Fibroblast of lung (primary cell): ENCODE measurements around the gene KCNK4. TPM values are rescaled to one million over a fixed set of nuclear protein-coding genes. Genes with fewer than 3 reads are reported as not detected.

Experiments used
- DNase-seq, 2 donors: peaks; one replicate each; pipeline versions ENCODE4 v3.0.0 to v3.0.0-alpha.2; 2010; ENCODE audit warnings: low read depth in 2 of 2
- H2AFZ ChIP-seq: 2 replicates; pipeline ENCODE4 v1.5.1; 2012; ENCODE audit warnings: low read length, control low read depth, inconsistent platforms
- H3K27ac ChIP-seq: 2 replicates; pipeline ENCODE4 v1.5.1; 2011; ENCODE audit warnings: low read length, control low read depth; ENCODE audit not compliant: insufficient read depth
- H3K27me3 ChIP-seq: 2 replicates; pipeline ENCODE4 v1.5.1; 2011; ENCODE audit warnings: mild to moderate bottlenecking, low read length; ENCODE audit not compliant: control insufficient read depth, insufficient read depth
- H3K36me3 ChIP-seq: 2 replicates; pipeline ENCODE4 v1.5.1; 2011; ENCODE audit warnings: low read length; ENCODE audit not compliant: control insufficient read depth, insufficient read depth
- H3K4me1 ChIP-seq: 2 replicates; pipeline ENCODE4 v1.5.1; 2011; ENCODE audit warnings: low read length; ENCODE audit not compliant: control insufficient read depth, insufficient read depth; ENCODE audit errors: extremely low read depth
- H3K4me2 ChIP-seq: 2 replicates; pipeline ENCODE4 v1.5.1; 2011; ENCODE audit warnings: low read length, control low read depth; ENCODE audit not compliant: insufficient read depth; ENCODE audit errors: extremely low read depth
- H3K4me3 ChIP-seq, 4 experiments: fragments of 200-600 bp in 1 of 4; sonication (generic) in 1 of 4; replicated peaks in 1 of 4; 2 replicates each; pipeline ENCODE4 v1.5.1; 2011 to 2016; ENCODE audit warnings: low read length in 4 of 4, low read depth in 3 of 4, mild to moderate bottlenecking in 3 of 4, control low read depth in 2 of 4, inconsistent platforms in 1 of 4, mixed read lengths in 1 of 4; ENCODE audit not compliant: insufficient read depth in 1 of 4; ENCODE audit errors: control extremely low read depth in 1 of 4
- H3K79me2 ChIP-seq: 2 replicates; pipeline ENCODE4 v1.5.1; 2012; ENCODE audit warnings: mild to moderate bottlenecking, low read length, inconsistent platforms; ENCODE audit not compliant: control insufficient read depth, insufficient read depth
- H3K9ac ChIP-seq: 2 replicates; pipeline ENCODE4 v1.5.1; 2011; ENCODE audit warnings: mild to moderate bottlenecking, low read length, control low read depth; ENCODE audit not compliant: insufficient read depth
- H3K9me3 ChIP-seq: 2 replicates; pipeline ENCODE4 v1.5.1; 2012; ENCODE audit warnings: low read depth, low read length; ENCODE audit not compliant: control insufficient read depth, insufficient read depth
- H4K20me1 ChIP-seq: 2 replicates; pipeline ENCODE4 v1.5.1; 2011; ENCODE audit warnings: low read length; ENCODE audit not compliant: control insufficient read depth, insufficient read depth; ENCODE audit errors: extremely low read depth
- CTCF ChIP-seq, 2 donors: IDR thresholded peaks in 1 of 2; conservative IDR thresholded peaks in 1 of 2; 1 replicate in 1 of 2; 2 replicates in 1 of 2; pipeline ENCODE4 v1.5.1; 2011 to 2012; ENCODE audit warnings: low read length in 2 of 2, control low read depth in 1 of 2, inconsistent platforms in 1 of 2, low read depth in 1 of 2, mild to moderate bottlenecking in 1 of 2
- EZH2 ChIP-seq: IDR thresholded peaks from 2 replicates; pipeline ENCODE4 v1.5.1; 2012; ENCODE audit warnings: low read length, control low read depth, mild to moderate bottlenecking; ENCODE audit errors: missing control alignments
- polyA plus RNA-seq, 2 donors: library from polyadenylated mRNA; depleted of rRNA in 1 of 2; stranded (reverse) in 1 of 2; unstranded in 1 of 2; fragments of >200 nt; gene quantifications; 2 replicates each; pipeline ENCODE4 v1.2.1, GENCODE V29; 2011 to 2012; ENCODE audit warnings: missing spikeins in 1 of 2
- total RNA-seq: library from RNA; depleted of rRNA; stranded (reverse); fragments of >200 nt; gene quantifications from 2 replicates; pipeline ENCODE4 v1.2.1, GENCODE V29; 2014

The KCNK4 gene
- total and polyA plus RNA-seq, 2 donors (not counting 1 experiment from before 2014, with no cell fraction given): not detected

- H4K20me1 ChIP-seq: no peaks in the 10 kb centered on the region
- H3K9ac ChIP-seq: peak overlapping the region; percentile 75
- H3K9me3 ChIP-seq: no peaks in the 10 kb centered on the region
- DNase-seq: peak; percentile 100
- H3K4me1 ChIP-seq: peaks cover 24% of the 10 kb centered on the region
- H3K4me3 ChIP-seq: peak overlapping the region; percentile 57 to 82 (median 75)
- H3K4me2 ChIP-seq: peak overlapping the region; percentile 96
- H3K27me3 ChIP-seq: no peaks in the 10 kb centered on the region
- no peak overlapping the region for H2AFZ ChIP-seq
- peak overlapping the region; percentile 92 for H3K27ac ChIP-seq
- peaks cover 14% of the 10 kb centered on the region for H3K36me3 ChIP-seq
- TF ChIP-seq EZH2 (no peak), CTCF (conservative IDR thresholded peaks at IDR 0.05 in 1 of 2, IDR thresholded peaks at IDR 0.05 in 1 of 2; ENCODE audit: low read depth in 1 of 2, low read length in 2 of 2) (no peak)
- peaks cover 2% of the 10 kb centered on the region for H3K79me2 ChIP-seq
Observed at GRCh38 chr11:64269540-64270220, 21.4 kb upstream of the KCNK4 start.

- no peaks in the 10 kb centered on the region for H3K27me3 ChIP-seq
- H3K79me2 ChIP-seq: peaks cover 2% of the 10 kb centered on the region
- peaks cover 8% of the 10 kb centered on the region for H3K4me1 ChIP-seq
- no peak overlapping the region for H3K4me2 ChIP-seq
- H3K9me3 ChIP-seq: no peaks in the 10 kb centered on the region
- no peak overlapping the region for H3K27ac ChIP-seq
- TF ChIP-seq EZH2 (no peak), CTCF (conservative IDR thresholded peaks at IDR 0.05 in 1 of 2, IDR thresholded peaks at IDR 0.05 in 1 of 2; ENCODE audit: low read depth in 1 of 2, low read length in 2 of 2) (no peak)
- H4K20me1 ChIP-seq: no peaks in the 10 kb centered on the region
- H3K36me3 ChIP-seq: peaks cover 4% of the 10 kb centered on the region
- H2AFZ ChIP-seq: no peak overlapping the region
- H3K9ac ChIP-seq: no peak overlapping the region
- no peak overlapping the region for H3K4me3 ChIP-seq
- DNase-seq: no peak
Observed at GRCh38 chr11:64275031-64275800, 15.9 kb upstream of the KCNK4 start.

DNA sequence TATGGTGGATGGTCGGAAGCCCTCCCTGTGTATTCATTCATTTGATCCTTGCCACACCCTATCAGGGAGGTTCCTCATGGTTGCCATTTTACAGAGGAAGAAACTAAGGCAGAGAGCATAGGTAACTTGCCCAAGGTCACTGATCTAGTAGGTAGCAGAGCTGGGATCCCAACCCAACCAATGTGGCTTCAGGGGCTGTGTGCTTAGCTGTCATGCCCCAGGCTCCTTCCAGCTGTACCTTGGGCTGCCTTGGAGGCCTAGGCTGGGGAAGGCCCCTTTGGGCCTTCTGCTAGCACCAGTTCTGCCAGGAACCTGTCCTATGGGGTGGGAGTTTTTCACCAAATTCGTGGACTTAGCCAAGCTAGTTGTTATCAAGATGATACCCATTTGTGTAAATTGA is 15.3 kb upstream of the KCNK4 start:
- no peak for DNase-seq
- no peak for TF ChIP-seq EZH2
- TF ChIP-seq CTCF (conservative IDR thresholded peaks at IDR 0.05 in 1 of 2, IDR thresholded peaks at IDR 0.05 in 1 of 2; ENCODE audit: low read depth in 1 of 2, low read length in 2 of 2): no peak

More for the DNA sequence above, 15.3 kb upstream of the KCNK4 start:
- Histone ChIP-seq H3K4me3 (no peak overlapping the region), H3K27me3 (no peaks in the 10 kb centered on the region), H3K4me1 (peaks cover 5% of the 10 kb centered on the region), H3K27ac (no peak overlapping the region), H2AFZ (no peak overlapping the region), H3K4me2 (no peak overlapping the region), H3K9ac (no peak overlapping the region), H3K9me3 (no peaks in the 10 kb centered on the region), H3K36me3 (peaks cover 4% of the 10 kb centered on the region), H4K20me1 (no peaks in the 10 kb centered on the region), H3K79me2 (peaks cover 2% of the 10 kb centered on the region)
